ENCODE measurements around the gene CNKSR2. TPM values are rescaled to one million over a fixed set of nuclear protein-coding genes. Genes with fewer than 3 reads are reported as not detected.

The CNKSR2 gene
- total and polyA plus RNA-seq, 2 experiments from 2014 or later = 1.5 to 10.3 TPM

DNA sequence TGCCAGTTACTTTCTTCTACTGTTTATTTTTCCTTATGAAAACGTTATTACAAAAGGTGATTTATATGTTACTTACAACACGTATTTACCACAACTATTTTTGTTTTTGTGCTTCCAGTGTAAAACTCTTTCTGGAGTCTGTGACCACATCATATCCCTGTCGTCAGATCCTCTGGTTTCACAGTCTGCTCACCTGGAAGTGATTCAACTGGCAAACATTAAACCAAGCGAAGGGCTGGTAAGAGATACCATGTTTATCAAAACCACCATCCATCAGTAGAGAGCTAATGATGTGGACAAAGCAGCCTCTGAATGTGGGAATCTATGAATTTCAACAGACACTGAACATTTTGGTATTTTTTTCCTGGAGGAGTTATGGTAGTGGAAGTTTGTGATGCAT is 116.1 kb downstream of the CNKSR2 start:
- no peak overlapping the region for H3K4me2 ChIP-seq
- no peaks in the 10 kb centered on the region for H3K9me2 ChIP-seq (replicated peaks; ENCODE audit: insufficient read depth)
- H3K36me3 ChIP-seq (replicated peaks; ENCODE audit: insufficient read depth, low read depth) = no peaks in the 10 kb centered on the region
- no peak overlapping the region for H2AFZ ChIP-seq
- TF ChIP-seq EZH2phosphoT487 (IDR thresholded peaks at IDR 0.05; ENCODE audit: low read depth, severe bottlenecking, unreplicated experiment) (no peak), EZH2 (IDR thresholded peaks at IDR 0.05; ENCODE audit: borderline replicate concordance) (no peak)
- TF ChIP-seq, protein P1, sequence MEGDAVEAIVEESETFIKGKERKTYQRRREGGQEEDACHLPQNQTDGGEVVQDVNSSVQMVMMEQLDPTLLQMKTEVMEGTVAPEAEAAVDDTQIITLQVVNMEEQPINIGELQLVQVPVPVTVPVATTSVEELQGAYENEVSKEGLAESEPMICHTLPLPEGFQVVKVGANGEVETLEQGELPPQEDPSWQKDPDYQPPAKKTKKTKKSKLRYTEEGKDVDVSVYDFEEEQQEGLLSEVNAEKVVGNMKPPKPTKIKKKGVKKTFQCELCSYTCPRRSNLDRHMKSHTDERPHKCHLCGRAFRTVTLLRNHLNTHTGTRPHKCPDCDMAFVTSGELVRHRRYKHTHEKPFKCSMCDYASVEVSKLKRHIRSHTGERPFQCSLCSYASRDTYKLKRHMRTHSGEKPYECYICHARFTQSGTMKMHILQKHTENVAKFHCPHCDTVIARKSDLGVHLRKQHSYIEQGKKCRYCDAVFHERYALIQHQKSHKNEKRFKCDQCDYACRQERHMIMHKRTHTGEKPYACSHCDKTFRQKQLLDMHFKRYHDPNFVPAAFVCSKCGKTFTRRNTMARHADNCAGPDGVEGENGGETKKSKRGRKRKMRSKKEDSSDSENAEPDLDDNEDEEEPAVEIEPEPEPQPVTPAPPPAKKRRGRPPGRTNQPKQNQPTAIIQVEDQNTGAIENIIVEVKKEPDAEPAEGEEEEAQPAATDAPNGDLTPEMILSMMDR (IDR thresholded peaks at IDR 0.05; ENCODE audit: poor library complexity) = no peak
- H3K4me3 ChIP-seq = no peak overlapping the region
- H3K9me3 ChIP-seq (ENCODE audit: low read depth) = no peaks in the 10 kb centered on the region
- no peaks in the 10 kb centered on the region for H3K4me1 ChIP-seq (ENCODE audit: insufficient read depth)
- no peaks in the 10 kb centered on the region for H3K27me3 ChIP-seq
- no peaks in the 10 kb centered on the region for H4K20me1 ChIP-seq (ENCODE audit: insufficient read depth, poor library complexity, severe bottlenecking)
- DNase-seq (ENCODE audit: low spot score) = no peak
- 46% methylated on average over 4 of the region's 4 CpGs for WGBS (ENCODE audit: low lambda C conversion rate, missing lambda C conversion rate)
- H3K27ac ChIP-seq = no peak overlapping the region
- H3K79me2 ChIP-seq = no peaks in the 10 kb centered on the region

DNA sequence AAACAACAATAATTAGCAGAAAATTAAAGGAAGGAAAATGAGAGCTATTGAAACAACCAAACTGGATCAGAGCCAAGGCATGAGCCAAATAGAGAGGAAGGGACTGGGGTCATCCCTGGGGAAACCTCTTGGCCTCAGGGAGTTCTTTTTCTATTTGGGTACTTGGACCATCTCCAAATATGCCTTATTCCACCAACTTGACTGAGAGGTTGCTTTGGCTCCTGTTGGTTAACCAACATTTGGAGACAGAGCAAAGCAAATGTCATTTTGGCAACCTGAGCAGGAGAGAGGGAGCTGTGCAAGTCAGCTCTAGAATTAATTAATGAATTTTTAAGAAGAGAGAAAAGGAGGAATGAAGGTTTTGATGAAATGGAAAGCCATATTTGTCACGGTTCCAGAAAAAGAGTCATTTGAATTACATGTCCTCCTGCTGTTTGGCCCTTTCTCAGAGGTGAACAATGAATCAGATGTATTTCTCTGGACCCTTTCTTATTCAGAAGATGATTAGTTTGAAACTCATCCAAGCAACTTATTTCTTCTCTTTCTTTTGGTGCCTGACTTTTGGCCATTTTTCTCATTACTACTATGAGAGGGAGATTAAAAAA is 119.1 kb downstream of the CNKSR2 start:
- DNase-seq (ENCODE audit: low spot score) = no peak
- Histone ChIP-seq H4K20me1 (ENCODE audit: insufficient read depth, poor library complexity, severe bottlenecking) (no peaks in the 10 kb centered on the region), H3K79me2 (no peaks in the 10 kb centered on the region), H3K4me1 (ENCODE audit: insufficient read depth) (no peaks in the 10 kb centered on the region), H3K4me2 (no peak overlapping the region), H3K4me3 (no peak overlapping the region), H3K27me3 (no peaks in the 10 kb centered on the region), H3K27ac (no peak overlapping the region), H3K9me3 (ENCODE audit: low read depth) (no peaks in the 10 kb centered on the region), H3K36me3 (replicated peaks; ENCODE audit: insufficient read depth, low read depth) (no peaks in the 10 kb centered on the region), H3K9me2 (replicated peaks; ENCODE audit: insufficient read depth) (no peaks in the 10 kb centered on the region), H2AFZ (no peak overlapping the region)
- TF ChIP-seq EZH2phosphoT487 (IDR thresholded peaks at IDR 0.05; ENCODE audit: low read depth, severe bottlenecking, unreplicated experiment) = no peak
- no peak for TF ChIP-seq EZH2 (IDR thresholded peaks at IDR 0.05; ENCODE audit: borderline replicate concordance)
- TF ChIP-seq, protein P1 (IDR thresholded peaks at IDR 0.05; ENCODE audit: poor library complexity) = no peak
- WGBS (ENCODE audit: low lambda C conversion rate, missing lambda C conversion rate) = 86% methylated on average over 1 of the region's 1 CpG

- no peak for TF ChIP-seq EZH2phosphoT487 (IDR thresholded peaks at IDR 0.05; ENCODE audit: low read depth, severe bottlenecking, unreplicated experiment)
- no peak for TF ChIP-seq EZH2 (IDR thresholded peaks at IDR 0.05; ENCODE audit: borderline replicate concordance)
- TF ChIP-seq, protein P1 (IDR thresholded peaks at IDR 0.05; ENCODE audit: poor library complexity) = no peak
- H3K4me1 ChIP-seq (ENCODE audit: insufficient read depth) = no peaks in the 10 kb centered on the region
- DNase-seq (ENCODE audit: low spot score) = no peak
- no peaks in the 10 kb centered on the region for H3K9me2 ChIP-seq (replicated peaks; ENCODE audit: insufficient read depth)
- no peaks in the 10 kb centered on the region for H3K27me3 ChIP-seq
- H4K20me1 ChIP-seq (ENCODE audit: insufficient read depth, poor library complexity, severe bottlenecking) = no peaks in the 10 kb centered on the region
- H3K27ac ChIP-seq = no peak overlapping the region
- H3K79me2 ChIP-seq = no peaks in the 10 kb centered on the region
- H2AFZ ChIP-seq = no peak overlapping the region
- no peaks in the 10 kb centered on the region for H3K36me3 ChIP-seq (replicated peaks; ENCODE audit: insufficient read depth, low read depth)
- H3K4me2 ChIP-seq = no peak overlapping the region
- no peaks in the 10 kb centered on the region for H3K9me3 ChIP-seq (ENCODE audit: low read depth)
- WGBS (ENCODE audit: low lambda C conversion rate, missing lambda C conversion rate) = 78% methylated on average over 3 of the region's 3 CpGs
- H3K4me3 ChIP-seq = no peak overlapping the region
These were observed 129.4 kb downstream of the CNKSR2 start for GRCh38 chrX:21503593-21503992.

Data from hepatocyte (in vitro differentiated cells).